ENCODE data around the gene FAM170B. TPM values are rescaled to one million over a fixed set of nuclear protein-coding genes. Genes with fewer than 3 reads are reported as not detected.

Gene FAM170B
- polyA plus RNA-seq, 1 of the 3 experiments (the other 2 are of a cell fraction) = not detected

DNA sequence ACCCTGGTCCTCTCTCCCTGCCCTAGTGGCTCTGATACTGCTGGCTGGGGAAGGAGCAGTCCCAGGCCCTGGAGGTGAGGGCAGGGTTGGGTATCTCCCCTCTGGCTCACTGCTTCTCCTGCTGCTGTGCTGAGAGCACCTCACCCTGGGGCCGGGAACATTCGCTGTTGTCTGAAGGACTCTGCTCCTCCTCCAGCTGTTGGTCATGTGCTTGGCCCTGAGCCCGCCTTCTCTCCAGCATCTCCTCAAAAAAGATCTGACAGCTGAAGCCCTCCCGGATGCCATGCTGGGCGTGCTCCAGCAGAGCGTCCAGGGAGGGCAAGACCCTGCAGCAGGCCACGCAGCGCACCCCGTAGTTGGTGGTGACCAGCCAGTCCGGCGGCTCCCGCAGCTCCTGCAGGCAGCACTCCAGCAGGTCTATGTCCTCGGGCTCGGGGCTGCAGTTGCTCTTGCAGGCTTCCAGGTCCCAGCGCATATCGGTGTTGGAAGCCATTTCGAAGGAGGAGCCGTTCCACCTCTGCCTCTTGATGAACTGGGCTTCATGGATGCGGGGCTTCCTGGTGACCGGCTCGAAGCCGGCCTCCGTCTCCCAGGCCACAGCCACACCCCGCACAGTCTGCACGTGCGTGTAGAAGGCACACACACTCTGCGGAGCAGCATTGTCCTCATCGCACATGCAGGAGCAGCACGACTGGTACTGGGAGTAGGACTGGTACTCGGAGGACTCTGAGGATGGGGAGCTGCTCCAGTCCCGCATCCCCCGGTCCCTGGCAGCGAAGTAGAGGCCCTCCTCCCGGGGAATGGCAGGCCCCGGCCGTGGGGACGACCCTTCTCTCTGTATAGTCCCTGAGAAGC lies 2.1 kb downstream of the FAM170B start:
- ChIA-PET CTCF (no interaction called here), POLR2A (no interaction called here)
- TF ChIP-seq POLR2AphosphoS5 (IDR thresholded peaks at IDR 0.05; ENCODE audit: low read depth, low read length) (no peak), FOXM1 (IDR thresholded peaks at IDR 0.05; ENCODE audit: low read depth) (no peak)
- Histone ChIP-seq H4K20me1 (ENCODE audit: insufficient read depth) (no peaks in the 10 kb centered on the region), H3K4me1 (ENCODE audit: control insufficient read depth in 1 of 2, insufficient read depth in 2 of 2, low read depth in 1 of 2, low read length in 1 of 2) (peaks cover 0 to 2% of the 10 kb centered on the region in 2 experiments; a peak in 1 of 4 replicates), H3K36me3 (replicated peaks in 1 of 2; ENCODE audit: control insufficient read depth in 1 of 2, insufficient read depth in 2 of 2, low read length in 1 of 2) (no peaks in the 10 kb centered on the region), H2AFZ (ENCODE audit: low read depth) (no peak overlapping the region), H3F3A (replicated peaks; ENCODE audit: insufficient read depth) (no peaks in the 10 kb centered on the region), H3K9ac (no peak overlapping the region), H3K4me3 (ENCODE audit: low read depth in 2 of 2, low read length in 1 of 2) (no peak overlapping the region), H3K9me2 (no peaks in the 10 kb centered on the region), H3K27me3 (ENCODE audit: insufficient read depth) (no peaks in the 10 kb centered on the region), H3K4me2 (no peak overlapping the region), H3K27ac (ENCODE audit: low read depth in 2 of 2, low read length in 1 of 2) (no peak overlapping the region), H3K9me3 (no peaks in the 10 kb centered on the region), H3K79me2 (ENCODE audit: insufficient read depth) (no peaks in the 10 kb centered on the region)
- no peak for DNase-seq
- WGBS (ENCODE audit: low lambda C conversion rate) = 57% methylated on average over 12 of the region's 37 CpGs

DNA sequence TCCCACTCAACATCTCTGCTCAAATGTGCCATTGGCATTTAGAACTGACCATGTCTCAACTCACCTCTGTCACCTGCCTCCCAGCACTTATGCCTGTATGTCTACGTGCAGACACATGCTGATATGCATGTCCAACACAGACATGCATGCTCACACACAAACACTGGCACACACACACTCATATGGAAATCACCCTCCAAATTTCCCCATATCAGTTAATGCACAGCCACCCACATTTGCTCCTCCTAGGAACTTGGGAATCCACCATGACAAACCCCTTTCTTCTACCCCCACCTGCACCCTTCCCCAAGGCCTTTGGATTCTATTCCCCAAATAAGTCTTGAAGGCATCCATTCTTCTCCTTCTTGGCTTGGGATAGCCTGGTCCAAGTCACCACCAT lies 4.4 kb downstream of the FAM170B start:
- no peaks in the 10 kb centered on the region for H3K9me2 ChIP-seq
- no peak overlapping the region for H3K9ac ChIP-seq
- WGBS (ENCODE audit: low lambda C conversion rate) = 18% methylated on average over 1 of the region's 1 CpG
- no peak for DNase-seq
- H3K36me3 ChIP-seq (replicated peaks in 1 of 2; ENCODE audit: control insufficient read depth in 1 of 2, insufficient read depth in 2 of 2, low read length in 1 of 2) = no peaks in the 10 kb centered on the region
- no peaks in the 10 kb centered on the region for H3K9me3 ChIP-seq
- no peaks in the 10 kb centered on the region for H3K27me3 ChIP-seq (ENCODE audit: insufficient read depth)
- no peak overlapping the region for H3K4me2 ChIP-seq
- peaks cover 0 to 2% of the 10 kb centered on the region in 2 experiments; a peak in 1 of 4 replicates for H3K4me1 ChIP-seq (ENCODE audit: control insufficient read depth in 1 of 2, insufficient read depth in 2 of 2, low read depth in 1 of 2, low read length in 1 of 2)
- H3F3A ChIP-seq (replicated peaks; ENCODE audit: insufficient read depth) = no peaks in the 10 kb centered on the region
- ChIA-PET CTCF (no interaction called here), POLR2A (no interaction called here)
- no peak overlapping the region for H3K4me3 ChIP-seq (ENCODE audit: low read depth in 2 of 2, low read length in 1 of 2)
- TF ChIP-seq NFIC (IDR thresholded peaks at IDR 0.05; ENCODE audit: borderline replicate concordance) (no peak), GABPA (IDR thresholded peaks at IDR 0.05; ENCODE audit: low read depth) (no peak), RXRA (IDR thresholded peaks at IDR 0.05; ENCODE audit: borderline replicate concordance, low read depth) (no peak), FOSL2 (IDR thresholded peaks at IDR 0.05; ENCODE audit: borderline replicate concordance, low read depth) (no peak), FOXM1 (IDR thresholded peaks at IDR 0.05; ENCODE audit: low read depth) (no peak), MXI1 (IDR thresholded peaks at IDR 0.05; ENCODE audit: low read depth, low read length) (no peak), TEAD4 (IDR thresholded peaks at IDR 0.05; ENCODE audit: borderline replicate concordance, insufficient read depth) (no peak), TCF12 (IDR thresholded peaks at IDR 0.05) (no peak), EP300 (IDR thresholded peaks at IDR 0.05; ENCODE audit: borderline replicate concordance in 1 of 2, low read depth in 1 of 2, low read length in 1 of 2) (no peak), YY1 (IDR thresholded peaks at IDR 0.05; ENCODE audit: low read depth) (no peak), TAF1 (IDR thresholded peaks at IDR 0.05; ENCODE audit: borderline replicate concordance, low read depth, low read length) (no peak), POLR2AphosphoS5 (IDR thresholded peaks at IDR 0.05; ENCODE audit: low read depth, low read length) (no peak)
- TF ChIP-seq, protein P1, sequence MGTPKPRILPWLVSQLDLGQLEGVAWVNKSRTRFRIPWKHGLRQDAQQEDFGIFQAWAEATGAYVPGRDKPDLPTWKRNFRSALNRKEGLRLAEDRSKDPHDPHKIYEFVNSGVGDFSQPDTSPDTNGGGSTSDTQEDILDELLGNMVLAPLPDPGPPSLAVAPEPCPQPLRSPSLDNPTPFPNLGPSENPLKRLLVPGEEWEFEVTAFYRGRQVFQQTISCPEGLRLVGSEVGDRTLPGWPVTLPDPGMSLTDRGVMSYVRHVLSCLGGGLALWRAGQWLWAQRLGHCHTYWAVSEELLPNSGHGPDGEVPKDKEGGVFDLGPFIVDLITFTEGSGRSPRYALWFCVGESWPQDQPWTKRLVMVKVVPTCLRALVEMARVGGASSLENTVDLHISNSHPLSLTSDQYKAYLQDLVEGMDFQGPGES (IDR thresholded peaks at IDR 0.05; ENCODE audit: low read depth, low read length) = no peak
- TF ChIP-seq, protein P2, sequence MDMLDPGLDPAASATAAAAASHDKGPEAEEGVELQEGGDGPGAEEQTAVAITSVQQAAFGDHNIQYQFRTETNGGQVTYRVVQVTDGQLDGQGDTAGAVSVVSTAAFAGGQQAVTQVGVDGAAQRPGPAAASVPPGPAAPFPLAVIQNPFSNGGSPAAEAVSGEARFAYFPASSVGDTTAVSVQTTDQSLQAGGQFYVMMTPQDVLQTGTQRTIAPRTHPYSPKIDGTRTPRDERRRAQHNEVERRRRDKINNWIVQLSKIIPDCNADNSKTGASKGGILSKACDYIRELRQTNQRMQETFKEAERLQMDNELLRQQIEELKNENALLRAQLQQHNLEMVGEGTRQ (IDR thresholded peaks at IDR 0.05; ENCODE audit: borderline replicate concordance, low read depth, low read length) = no peak
- TF ChIP-seq, protein P3, sequence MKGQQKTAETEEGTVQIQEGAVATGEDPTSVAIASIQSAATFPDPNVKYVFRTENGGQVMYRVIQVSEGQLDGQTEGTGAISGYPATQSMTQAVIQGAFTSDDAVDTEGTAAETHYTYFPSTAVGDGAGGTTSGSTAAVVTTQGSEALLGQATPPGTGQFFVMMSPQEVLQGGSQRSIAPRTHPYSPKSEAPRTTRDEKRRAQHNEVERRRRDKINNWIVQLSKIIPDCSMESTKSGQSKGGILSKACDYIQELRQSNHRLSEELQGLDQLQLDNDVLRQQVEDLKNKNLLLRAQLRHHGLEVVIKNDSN (IDR thresholded peaks at IDR 0.05; ENCODE audit: borderline replicate concordance, low read depth) = no peak
- TF ChIP-seq, protein P4, sequence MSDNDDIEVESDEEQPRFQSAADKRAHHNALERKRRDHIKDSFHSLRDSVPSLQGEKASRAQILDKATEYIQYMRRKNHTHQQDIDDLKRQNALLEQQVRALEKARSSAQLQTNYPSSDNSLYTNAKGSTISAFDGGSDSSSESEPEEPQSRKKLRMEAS (IDR thresholded peaks at IDR 0.05; ENCODE audit: low read depth) = no peak
- TF ChIP-seq, protein P5, sequence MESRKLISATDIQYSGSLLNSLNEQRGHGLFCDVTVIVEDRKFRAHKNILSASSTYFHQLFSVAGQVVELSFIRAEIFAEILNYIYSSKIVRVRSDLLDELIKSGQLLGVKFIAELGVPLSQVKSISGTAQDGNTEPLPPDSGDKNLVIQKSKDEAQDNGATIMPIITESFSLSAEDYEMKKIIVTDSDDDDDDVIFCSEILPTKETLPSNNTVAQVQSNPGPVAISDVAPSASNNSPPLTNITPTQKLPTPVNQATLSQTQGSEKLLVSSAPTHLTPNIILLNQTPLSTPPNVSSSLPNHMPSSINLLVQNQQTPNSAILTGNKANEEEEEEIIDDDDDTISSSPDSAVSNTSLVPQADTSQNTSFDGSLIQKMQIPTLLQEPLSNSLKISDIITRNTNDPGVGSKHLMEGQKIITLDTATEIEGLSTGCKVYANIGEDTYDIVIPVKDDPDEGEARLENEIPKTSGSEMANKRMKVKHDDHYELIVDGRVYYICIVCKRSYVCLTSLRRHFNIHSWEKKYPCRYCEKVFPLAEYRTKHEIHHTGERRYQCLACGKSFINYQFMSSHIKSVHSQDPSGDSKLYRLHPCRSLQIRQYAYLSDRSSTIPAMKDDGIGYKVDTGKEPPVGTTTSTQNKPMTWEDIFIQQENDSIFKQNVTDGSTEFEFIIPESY (IDR thresholded peaks at IDR 0.05; ENCODE audit: borderline replicate concordance, low read depth) = no peak
- no peak overlapping the region for H2AFZ ChIP-seq (ENCODE audit: low read depth)
- no peaks in the 10 kb centered on the region for H3K79me2 ChIP-seq (ENCODE audit: insufficient read depth)
- H3K27ac ChIP-seq (ENCODE audit: low read depth in 2 of 2, low read length in 1 of 2) = no peak overlapping the region
- H4K20me1 ChIP-seq (ENCODE audit: insufficient read depth) = no peaks in the 10 kb centered on the region

Data from SK-N-SH (cell line).